ENCODE data around the gene HBD.

- TF ChIP-seq POLR2A (IDR thresholded peaks at IDR 0.05) (no peak), CTCF (IDR thresholded peaks at IDR 0.05) (no peak)
Observed at GRCh38 chr11:5240056-5240455, 5.8 kb upstream of the HBD start.

All from heart left ventricle (tissue), 13 donors.